Neural progenitor cell (in vitro differentiated cells): ENCODE measurements around the gene OAS2. TPM values are rescaled to one million over a fixed set of nuclear protein-coding genes. Genes with fewer than 3 reads are reported as not detected.

ENCODE experiments used
- DNase-seq: peaks from one replicate; pipeline ENCODE4 v3.0.0-alpha.2; 2016; ENCODE audit warnings: low spot score
- H2AFZ ChIP-seq: fragments of 200-600 bp; sonication (generic); replicated peaks from 2 replicates; pipeline ENCODE4 v1.6.1; 2016; ENCODE audit warnings: antibody characterized with exemption
- H3F3A ChIP-seq: fragments of 200-600 bp; sonication (generic); 2 replicates; pipeline ENCODE4 v1.6.1; 2016; ENCODE audit warnings: antibody characterized with exemption, low read depth
- H3K27ac ChIP-seq: fragments of 200-600 bp; sonication (generic); 2 replicates; pipeline ENCODE4 v1.5.1; 2016; ENCODE audit warnings: mild to moderate bottlenecking
- H3K27me3 ChIP-seq: fragments of 200-600 bp; sonication (generic); 2 replicates; pipeline ENCODE4 v1.6.1; 2016; ENCODE audit warnings: mild to moderate bottlenecking, moderate library complexity
- H3K36me3 ChIP-seq: fragments of 200-600 bp; sonication (generic); 2 replicates; pipeline ENCODE4 v1.5.1; 2016
- H3K4me1 ChIP-seq: fragments of 200-600 bp; sonication (generic); 2 replicates; pipeline ENCODE4 v1.6.1; 2016; ENCODE audit warnings: mixed run types
- H3K4me2 ChIP-seq: fragments of 200-600 bp; sonication (generic); 2 replicates; pipeline ENCODE4 v1.6.1; 2016
- H3K4me3 ChIP-seq: fragments of 200-600 bp; sonication (generic); 2 replicates; pipeline ENCODE4 v1.5.1; 2016
- H3K79me2 ChIP-seq: fragments of 200-600 bp; sonication (generic); 2 replicates; pipeline ENCODE4 v1.6.1; 2016; ENCODE audit warnings: low read depth
- H3K9ac ChIP-seq: fragments of 200-600 bp; sonication (generic); 2 replicates; pipeline ENCODE4 v1.6.1; 2016
- H3K9me3 ChIP-seq: fragments of 200-600 bp; sonication (generic); 2 replicates; pipeline ENCODE4 v1.5.1; 2016; ENCODE audit warnings: low read depth
- H4K20me1 ChIP-seq: fragments of 200-600 bp; sonication (generic); 2 replicates; pipeline ENCODE4 v1.6.1; 2016; ENCODE audit warnings: low read depth
- H3K27ac Mint-ChIP-seq: 3 replicates; pipeline ENCODE4 v1.8.0; 2021; ENCODE audit warnings: mixed read lengths
- H3K27me3 Mint-ChIP-seq: 2 replicates; pipeline ENCODE4 v1.8.0; 2022; ENCODE audit warnings: low read depth, mild to moderate bottlenecking, inconsistent platforms, moderate library complexity, mixed read lengths; ENCODE audit not compliant: insufficient read depth
- H3K36me3 Mint-ChIP-seq: 3 replicates; pipeline ENCODE4 v1.8.0; 2021; ENCODE audit warnings: mixed read lengths
- H3K4me1 Mint-ChIP-seq: 3 replicates; pipeline ENCODE4 v1.8.0; 2021; ENCODE audit warnings: mixed read lengths
- H3K4me3 Mint-ChIP-seq: 3 replicates; pipeline ENCODE4 v1.8.0; 2021; ENCODE audit warnings: mild to moderate bottlenecking, moderate library complexity, mixed read lengths
- H3K9me3 Mint-ChIP-seq: 3 replicates; pipeline ENCODE4 v1.8.0; 2020; ENCODE audit warnings: mixed read lengths
- CTCF ChIP-seq: fragments of 200-600 bp; sonication (generic); IDR thresholded peaks from 2 replicates; pipeline ENCODE4 v1.5.1; 2017; ENCODE audit warnings: antibody characterized with exemption, mild to moderate bottlenecking
- EZH2 ChIP-seq: fragments of 200-600 bp; sonication (generic); IDR thresholded peaks from 2 replicates; pipeline ENCODE4 v1.6.1; 2017; ENCODE audit warnings: antibody characterized with exemption, mild to moderate bottlenecking, moderate library complexity
- EZH2phosphoT487 ChIP-seq: fragments of 200-600 bp; sonication (generic); IDR thresholded peaks from 2 replicates; pipeline ENCODE4 v1.6.1; 2017; ENCODE audit warnings: antibody characterized with exemption
- total RNA-seq: library from RNA; depleted of rRNA; stranded (reverse); fragments of >200 nt; gene quantifications from 2 replicates; pipeline ENCODE4 v1.2.3, GENCODE V29; 2015; ENCODE audit warnings: low replicate concordance

Gene OAS2
- total RNA-seq, 1 donor from 2014 or later: not detected

- peaks cover 6% of the 10 kb centered on the region for H3K4me1 Mint-ChIP-seq
- H3K9me3 Mint-ChIP-seq: peaks cover 3% of the 10 kb centered on the region
- no peak overlapping the region for H3K4me3 ChIP-seq
- H3K36me3 Mint-ChIP-seq: no peaks in the 10 kb centered on the region
- peaks cover 22% of the 10 kb centered on the region for H3K27me3 Mint-ChIP-seq
- no peak overlapping the region for H3K27ac Mint-ChIP-seq
- no peaks in the 10 kb centered on the region for H3F3A ChIP-seq
- H3K4me1 ChIP-seq: no peaks in the 10 kb centered on the region
- no peaks in the 10 kb centered on the region for H4K20me1 ChIP-seq
- no peaks in the 10 kb centered on the region for H3K79me2 ChIP-seq
- no peak overlapping the region for H2AFZ ChIP-seq
- no peak overlapping the region for H3K4me2 ChIP-seq
- H3K9me3 ChIP-seq: no peaks in the 10 kb centered on the region
- H3K36me3 ChIP-seq: no peaks in the 10 kb centered on the region
- no peak overlapping the region for H3K4me3 Mint-ChIP-seq
- H3K27me3 ChIP-seq: peaks cover 14% of the 10 kb centered on the region
- no peak overlapping the region for H3K27ac ChIP-seq
- TF ChIP-seq EZH2: no peak
- no peak for TF ChIP-seq EZH2phosphoT487
- TF ChIP-seq CTCF: no peak
- DNase-seq: no peak
- H3K9ac ChIP-seq: no peak overlapping the region
Observed at GRCh38 chr12:113039911-113040445, 61.7 kb downstream of the OAS2 start.

DNA sequence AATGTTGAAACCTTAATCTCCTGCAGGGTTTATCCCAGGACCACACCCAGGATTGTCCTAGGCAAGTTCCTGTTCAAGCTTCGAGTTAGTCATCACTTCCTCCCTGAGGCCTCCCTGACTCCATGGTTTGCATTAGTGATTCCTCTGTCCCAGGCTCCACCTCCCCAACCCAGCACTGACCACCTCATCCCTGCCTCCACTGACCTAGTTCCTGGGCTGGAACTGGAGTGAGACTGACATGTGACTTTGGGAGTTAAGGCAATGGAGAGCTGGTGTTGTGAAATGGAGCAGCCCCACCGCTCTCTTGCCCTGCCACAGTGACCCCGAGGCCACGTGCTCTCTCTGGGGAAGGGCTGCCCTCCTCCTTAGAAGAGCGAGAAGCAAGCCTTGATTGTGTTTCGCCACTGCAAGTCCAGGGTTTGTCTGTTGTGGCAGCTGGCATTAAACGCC is 62.4 kb downstream of the OAS2 start:
- Histone ChIP-seq H3K4me2 (no peak overlapping the region), H3K79me2 (no peaks in the 10 kb centered on the region), H2AFZ (no peak overlapping the region), H3K9me3 (no peaks in the 10 kb centered on the region), H3K4me3 (no peak overlapping the region), H3K27ac (no peak overlapping the region), H3F3A (no peaks in the 10 kb centered on the region), H3K36me3 (no peaks in the 10 kb centered on the region), H4K20me1 (no peaks in the 10 kb centered on the region), H3K9ac (no peak overlapping the region), H3K27me3 (peaks cover 22% of the 10 kb centered on the region), H3K4me1 (no peaks in the 10 kb centered on the region)
- TF ChIP-seq EZH2phosphoT487: no peak
- TF ChIP-seq EZH2: no peak
- TF ChIP-seq CTCF: no peak
- no peak for DNase-seq
- peaks cover 3% of the 10 kb centered on the region for H3K9me3 Mint-ChIP-seq
- no peaks in the 10 kb centered on the region for H3K36me3 Mint-ChIP-seq
- H3K27me3 Mint-ChIP-seq: peaks cover 23% of the 10 kb centered on the region
- no peak overlapping the region for H3K27ac Mint-ChIP-seq
- peaks cover 6% of the 10 kb centered on the region for H3K4me1 Mint-ChIP-seq
- no peak overlapping the region for H3K4me3 Mint-ChIP-seq

DNA sequence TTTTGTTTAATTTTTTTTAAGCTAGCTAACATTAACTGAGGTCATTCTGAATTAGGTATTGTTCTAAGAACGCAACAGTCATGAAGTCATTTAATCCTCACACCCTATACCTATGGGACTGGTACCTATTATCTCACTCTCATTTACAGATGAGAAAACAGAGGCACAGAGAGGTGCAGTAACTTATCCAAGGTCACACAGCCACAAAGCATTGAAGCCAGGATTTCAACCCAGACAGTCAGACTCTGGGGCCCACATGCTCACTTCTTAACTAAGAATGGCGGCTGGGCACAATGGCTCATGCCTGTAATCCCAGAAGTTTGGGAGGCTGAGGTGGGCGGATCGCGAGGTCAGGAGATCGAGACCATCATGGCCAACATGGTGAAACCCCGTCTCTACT is 63.2 kb downstream of the OAS2 start:
- TF ChIP-seq EZH2phosphoT487 (no peak), EZH2 (no peak), CTCF (no peak)

More for the DNA sequence above, 63.2 kb downstream of the OAS2 start:
- H3K4me3 Mint-ChIP-seq: no peak overlapping the region
- Histone ChIP-seq H3K4me3 (no peak overlapping the region), H3F3A (no peaks in the 10 kb centered on the region), H3K9ac (no peak overlapping the region), H3K27ac (no peak overlapping the region), H3K36me3 (no peaks in the 10 kb centered on the region), H3K4me2 (no peak overlapping the region), H3K79me2 (no peaks in the 10 kb centered on the region), H2AFZ (no peak overlapping the region), H3K27me3 (peaks cover 30% of the 10 kb centered on the region), H3K9me3 (no peaks in the 10 kb centered on the region), H4K20me1 (no peaks in the 10 kb centered on the region), H3K4me1 (no peaks in the 10 kb centered on the region)
- H3K9me3 Mint-ChIP-seq: peaks cover 3% of the 10 kb centered on the region
- H3K27me3 Mint-ChIP-seq: peaks cover 23% of the 10 kb centered on the region
- H3K27ac Mint-ChIP-seq: no peak overlapping the region
- DNase-seq: no peak
- no peaks in the 10 kb centered on the region for H3K36me3 Mint-ChIP-seq
- H3K4me1 Mint-ChIP-seq: peaks cover 6% of the 10 kb centered on the region
